ENCODE measurements around the gene HS3ST4.

HS3ST4 gene

GRCh38 chr16:26120729-26121128 is 429.0 kb downstream of the HS3ST4 start:
- no peak for DNase-seq

- no peak for DNase-seq
Observed at GRCh38 chr16:26128296-26128695, 436.5 kb downstream of the HS3ST4 start.

GRCh38 chr16:26129997-26130396 is 438.2 kb downstream of the HS3ST4 start:
- no peak for DNase-seq

- no peak for DNase-seq
Observed at GRCh38 chr16:26133416-26134093, 441.8 kb downstream of the HS3ST4 start.

- DNase-seq: no peak
Observed at GRCh38 chr16:26134588-26134987, 442.8 kb downstream of the HS3ST4 start.

GRCh38 chr16:26137956-26138355 is 446.2 kb downstream of the HS3ST4 start:
- DNase-seq: no peak

GRCh38 chr16:26139091-26139490 is 447.3 kb downstream of the HS3ST4 start:
- no peak for DNase-seq

GRCh38 chr16:26139884-26140283 is 448.1 kb downstream of the HS3ST4 start:
- no peak for DNase-seq

GRCh38 chr16:26149364-26150190 is 457.8 kb downstream of the HS3ST4 start:
- no peak for DNase-seq

- DNase-seq: no peak
Observed at GRCh38 chr16:26155221-26155620, 463.5 kb downstream of the HS3ST4 start.

GRCh38 chr16:26157319-26157718 is 465.6 kb downstream of the HS3ST4 start:
- no peak for DNase-seq

- no peak for DNase-seq
Observed at GRCh38 chr16:26158142-26158759, 466.5 kb downstream of the HS3ST4 start.

GRCh38 chr16:26161461-26162180 is 469.9 kb downstream of the HS3ST4 start:
- DNase-seq: no peak

- no peak for DNase-seq
Observed at GRCh38 chr16:26169473-26169872, 477.7 kb downstream of the HS3ST4 start.

GRCh38 chr16:26175944-26176343 is 484.2 kb downstream of the HS3ST4 start:
- DNase-seq: no peak

GRCh38 chr16:26177438-26177837 is 485.7 kb downstream of the HS3ST4 start:
- no peak for DNase-seq

- no peak for DNase-seq
Observed at GRCh38 chr16:26178298-26178697, 486.5 kb downstream of the HS3ST4 start.

GRCh38 chr16:26186091-26186615 is 494.4 kb downstream of the HS3ST4 start:
- DNase-seq: no peak

All from activated CD8-positive, alpha-beta memory T cell treated with anti-CD3 and anti-CD28 coated beads, Interleukin-2, amount 50 U/mL, for 48 hours (primary cell).